H1 (cell line): ENCODE results near the gene PLEKHB1. TPM values are rescaled to one million over a fixed set of nuclear protein-coding genes. Genes with fewer than 3 reads are reported as not detected.

Experiments
- CTCF ChIA-PET: fragments of 300-600 bp; sonication (Branson Sonifier 250); formaldehyde crosslinking; loops from one replicate; lab custom pipeline; 2021; ENCODE audit not compliant: partially characterized antibody; lab: Charles Lee
- POLR2A ChIA-PET: fragments of 300-600 bp; sonication (Branson Sonifier 250); formaldehyde crosslinking; loops from one replicate; lab custom pipeline; 2021; ENCODE audit warnings: inconsistent platforms; ENCODE audit not compliant: partially characterized antibody; lab: Charles Lee
- DNase-seq, 2 experiments: peaks; one replicate each; pipeline versions ENCODE4 v3.0.0 to v3.0.0-alpha.2; 2010 to 2022; ENCODE audit warnings: low spot score in 2 of 2, low read depth in 1 of 2, mixed read lengths in 1 of 2
- FAIRE-seq: peaks from 2 replicates; lab custom pipeline; 2011; peaks lifted over from hg19 to GRCh38; lab: Jason Lieb, UNC
- H2AFZ ChIP-seq: 2 replicates; pipeline ENCODE4 v1.8.1; 2012; ENCODE audit warnings: low read length, inconsistent platforms
- H2AK5ac ChIP-seq: 2 replicates; pipeline ENCODE4 v1.6.1; 2013; ENCODE audit warnings: low read depth, low read length
- H2BK120ac ChIP-seq: replicated peaks from 2 replicates; pipeline ENCODE3; 2013; ENCODE audit warnings: low read depth, low read length, inconsistent platforms
- H2BK12ac ChIP-seq: 2 replicates; pipeline ENCODE4 v1.6.1; 2013; ENCODE audit warnings: low read depth, low read length
- H2BK15ac ChIP-seq: 2 replicates; pipeline ENCODE4 v1.6.1; 2013; ENCODE audit warnings: low read length
- H2BK20ac ChIP-seq: 2 replicates; pipeline ENCODE4 v1.6.1; 2013; ENCODE audit warnings: low read length
- H2BK5ac ChIP-seq: 2 replicates; pipeline ENCODE4 v1.6.1; 2013; ENCODE audit warnings: low read depth, low read length
- H3K14ac ChIP-seq: 2 replicates; pipeline ENCODE4 v1.6.1; 2013; ENCODE audit warnings: inconsistent platforms; ENCODE audit not compliant: insufficient read length
- H3K18ac ChIP-seq: 2 replicates; pipeline ENCODE4 v1.6.1; 2013; ENCODE audit warnings: low read length; ENCODE audit errors: extremely low read depth
- H3K23ac ChIP-seq: 2 replicates; pipeline ENCODE4 v1.6.1; 2013; ENCODE audit warnings: inconsistent platforms; ENCODE audit not compliant: insufficient read length
- H3K23me2 ChIP-seq: 2 replicates; pipeline ENCODE4 v1.6.1; 2013; ENCODE audit warnings: low read depth, low read length
- H3K27ac ChIP-seq: 2 replicates; pipeline ENCODE4 v1.6.1; 2011; ENCODE audit warnings: low read depth, low read length, inconsistent platforms
- H3K27me3 ChIP-seq, 4 experiments: replicated peaks in 1 of 4; 1 replicate in 1 of 4; 2 replicates in 3 of 4; pipeline versions ENCODE4 v1.6.1 to v1.8.1; 2011 to 2013; ENCODE audit warnings: low read length in 3 of 4, mild to moderate bottlenecking in 3 of 4, inconsistent platforms in 2 of 4, mixed read lengths in 2 of 4, moderate library complexity in 1 of 4; ENCODE audit not compliant: control insufficient read depth in 3 of 4, insufficient read depth in 3 of 4; ENCODE audit errors: extremely low read depth in 1 of 4
- H3K36me3 ChIP-seq, 4 experiments: 2 replicates each; pipeline versions ENCODE4 v1.6.1 to v1.8.1; 2011 to 2013; ENCODE audit warnings: mild to moderate bottlenecking in 4 of 4, low read length in 3 of 4, moderate library complexity in 2 of 4, control low read depth in 1 of 4, inconsistent platforms in 1 of 4; ENCODE audit not compliant: insufficient read depth in 4 of 4, control insufficient read depth in 2 of 4
- H3K4ac ChIP-seq: replicated peaks from 2 replicates; pipeline ENCODE3; 2013; ENCODE audit warnings: low read length, low read depth, mixed read lengths, inconsistent platforms; ENCODE audit not compliant: insufficient read length
- H3K4me1 ChIP-seq, 4 experiments: replicated peaks in 1 of 4; 1 replicate in 1 of 4; 2 replicates in 3 of 4; pipeline versions ENCODE4 v1.6.1 to v1.8.1; 2011 to 2013; ENCODE audit warnings: low read length in 3 of 4, inconsistent platforms in 2 of 4, mixed read lengths in 1 of 4; ENCODE audit not compliant: insufficient read depth in 4 of 4, control insufficient read depth in 3 of 4
- H3K4me2 ChIP-seq, 2 experiments: 2 replicates each; pipeline versions ENCODE4 v1.6.1 to v1.8.1; 2011 to 2013; ENCODE audit warnings: low read depth in 2 of 2, low read length in 2 of 2, control low read depth in 1 of 2, inconsistent platforms in 1 of 2, mild to moderate bottlenecking in 1 of 2; ENCODE audit not compliant: insufficient read depth in 1 of 2
- H3K4me3 ChIP-seq, 4 experiments: fragments of 200-600, 300-600 bp in 1 of 4; sonication (generic), shearing (Covaris generic), sonication (Bioruptor Twin) in 1 of 4; 2 replicates each; pipeline versions ENCODE4 v1.5.1 to v1.8.1; 2011 to 2016; ENCODE audit warnings: low read length in 4 of 4, low read depth in 3 of 4, control low read depth in 2 of 4, inconsistent platforms in 2 of 4, mild to moderate bottlenecking in 2 of 4, mixed read lengths in 1 of 4, moderate library complexity in 1 of 4; ENCODE audit not compliant: insufficient read depth in 2 of 4; ENCODE audit errors: extremely low read depth in 1 of 4
- H3K56ac ChIP-seq: replicated peaks from 2 replicates; pipeline ENCODE3; 2013; ENCODE audit warnings: low read depth, mild to moderate bottlenecking, mixed read lengths, low read length, inconsistent platforms; ENCODE audit not compliant: insufficient read length
- H3K79me1 ChIP-seq: 2 replicates; pipeline ENCODE4 v1.6.1; 2013; ENCODE audit warnings: low read depth, low read length, control low read depth
- H3K79me2 ChIP-seq, 2 experiments: 2 replicates each; pipeline versions ENCODE4 v1.6.1 to v1.8.1; 2012 to 2013; ENCODE audit warnings: low read length in 2 of 2, mild to moderate bottlenecking in 2 of 2, inconsistent platforms in 1 of 2; ENCODE audit not compliant: insufficient read depth in 2 of 2, control insufficient read depth in 1 of 2
- H3K9ac ChIP-seq, 4 experiments: replicated peaks in 1 of 4; 1 replicate in 1 of 4; 2 replicates in 3 of 4; pipeline versions ENCODE4 v1.6.1 to v1.8.1; 2011 to 2013; ENCODE audit warnings: low read depth in 3 of 4, low read length in 3 of 4, control low read depth in 2 of 4, mild to moderate bottlenecking in 2 of 4, moderate library complexity in 2 of 4, inconsistent platforms in 1 of 4; ENCODE audit errors: extremely low read depth in 1 of 4
- H3K9me3 ChIP-seq, 2 experiments: 2 replicates each; pipeline versions ENCODE4 v1.6.1 to v1.8.1; 2012 to 2013; ENCODE audit warnings: mild to moderate bottlenecking in 2 of 2, moderate library complexity in 2 of 2, control low read depth in 1 of 2, inconsistent platforms in 1 of 2, low read depth in 1 of 2, low read length in 1 of 2, mixed read lengths in 1 of 2; ENCODE audit not compliant: insufficient read depth in 2 of 2
- H4K20me1 ChIP-seq, 2 experiments: replicated peaks in 1 of 2; 2 replicates each; pipeline versions ENCODE3 to v1.8.1; 2011 to 2013; ENCODE audit warnings: inconsistent platforms in 2 of 2, low read length in 2 of 2, mild to moderate bottlenecking in 1 of 2; ENCODE audit not compliant: insufficient read depth in 2 of 2, control insufficient read depth in 1 of 2
- H4K5ac ChIP-seq: 2 replicates; pipeline ENCODE4 v1.6.1; 2013; ENCODE audit warnings: low read length, low read depth, mixed read lengths, inconsistent platforms; ENCODE audit not compliant: insufficient read length
- H4K8ac ChIP-seq: 2 replicates; pipeline ENCODE4 v1.8.0; 2013; ENCODE audit warnings: mild to moderate bottlenecking, moderate library complexity, low read length, inconsistent platforms; ENCODE audit not compliant: insufficient read depth; ENCODE audit errors: extremely low read depth
- H4K91ac ChIP-seq: replicated peaks from 2 replicates; pipeline ENCODE3; 2013; ENCODE audit warnings: low read length, mixed read lengths, inconsistent platforms; ENCODE audit not compliant: insufficient read length
- EP300 ChIP-seq, 2 experiments: IDR thresholded peaks; 1 replicate in 1 of 2; 2 replicates in 1 of 2; pipeline ENCODE4 v1.6.1; 2011 to 2012; ENCODE audit warnings: low read depth in 2 of 2, low read length in 2 of 2, mild to moderate bottlenecking in 2 of 2, borderline replicate concordance in 1 of 2, inconsistent platforms in 1 of 2, moderate library complexity in 1 of 2
- KDM4A ChIP-seq: IDR thresholded peaks from one replicate; pipeline ENCODE4 v1.7.1; 2012; ENCODE audit warnings: low read depth, mild to moderate bottlenecking, moderate library complexity, low read length, inconsistent platforms; ENCODE audit not compliant: severe bottlenecking
- POU5F1 ChIP-seq: IDR thresholded peaks from 2 replicates; pipeline ENCODE4 v1.6.1; 2011; ENCODE audit warnings: low read depth, mild to moderate bottlenecking, low read length, moderate library complexity
- WGBS, 2 experiments: shearing (Covaris generic) in 1 of 2; methylation state at CpG; one replicate each; pipeline versions ENCODE4 v1.1.6 to v1.1.7; 2013 to 2015; ENCODE audit warnings: low lambda C conversion rate in 2 of 2, mixed read lengths in 2 of 2, inconsistent platforms in 1 of 2, low coverage in 1 of 2, missing lambda C conversion rate in 1 of 2; ENCODE audit not compliant: insufficient replicate concordance in 2 of 2, insufficient coverage in 1 of 2, insufficient read length in 1 of 2; ENCODE audit errors: extremely low coverage in 1 of 2, missing lambda C conversion rate in 1 of 2; 5-methylcytosine and 5-hydroxymethylcytosine counted together
- polyA plus RNA-seq, 7 experiments: library from polyadenylated mRNA; depleted of rRNA in 3 of 7; stranded (reverse) in 5 of 7; unstranded in 2 of 7; fragments of >200 nt in 5 of 7; fragments of 200-250 nt in 2 of 7; gene quantifications; 1 replicate in 5 of 7; 2 replicates in 1 of 7; 4 replicates in 1 of 7; pipeline versions ENCODE4 v1.2.1 to v1.2.3, GENCODE V29; 2011 to 2013; ENCODE audit warnings: missing spikeins in 2 of 7, mixed read lengths in 2 of 7
- total RNA-seq: library from RNA; stranded (reverse); fragmentation: NEBNext Ultra II Directional; extraction: Animal tissue kit (Norgen Biotek cat#: 25700); gene quantifications from 2 replicates; pipeline ENCODE4 v1.2.1, GENCODE V29; 2021

PLEKHB1 gene
- total and polyA plus RNA-seq, 2 of the 8 experiments (the other 6 are each of a cell fraction or from before 2014, with no cell fraction given): 14.8 to 24.5 TPM

DNA sequence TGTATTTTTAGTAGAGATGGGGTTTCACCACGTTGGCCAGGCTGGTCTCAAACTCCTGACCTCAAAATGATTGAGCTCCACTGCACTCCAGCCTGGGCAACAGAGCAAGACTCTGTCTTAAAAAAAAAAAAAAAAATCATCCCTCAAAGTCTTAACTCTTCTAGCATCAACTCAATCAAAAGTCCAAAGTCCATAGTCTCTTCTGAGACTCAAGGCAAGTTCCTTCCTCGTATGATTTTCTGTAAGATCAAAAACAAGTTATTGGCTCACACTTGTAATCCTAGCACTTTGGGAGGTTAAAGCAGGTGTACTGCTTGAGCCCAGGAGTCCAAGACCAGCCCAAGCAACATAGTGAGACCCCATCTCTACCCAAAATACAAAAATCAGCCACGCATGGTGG, 24.4 kb downstream of the PLEKHB1 start:
- no peaks in the 10 kb centered on the region for H3K79me2 ChIP-seq
- H3K36me3 ChIP-seq: no peaks in the 10 kb centered on the region
- no peak overlapping the region for H4K8ac ChIP-seq
- H3K18ac ChIP-seq: no peak overlapping the region
- no peak overlapping the region for H4K91ac ChIP-seq
- H2AFZ ChIP-seq: no peak overlapping the region
- H2BK120ac ChIP-seq: no peak overlapping the region
- H3K9ac ChIP-seq: no peak overlapping the region
- no peak overlapping the region for H4K5ac ChIP-seq
- DNase-seq: no peak
- ChIA-PET CTCF (interaction anchor here (0.6 to 3.0 kb wide), 5 partner anchors 9 to 261 kb away, joined by 3 to 31 read pairs (median 8); no protein-coding TSS in a partner anchor), POLR2A (interaction anchor here (0.7 to 1.9 kb wide), 3 partner anchors 8 to 256 kb away, joined by 3 to 5 read pairs (median 3); partner anchors contain the start of gene RAB6A)
- no peak overlapping the region for H3K56ac ChIP-seq
- H2BK12ac ChIP-seq: no peak overlapping the region
- H2BK15ac ChIP-seq: no peak overlapping the region
- H3K23ac ChIP-seq: no peak overlapping the region
- no peaks in the 10 kb centered on the region for H3K79me1 ChIP-seq
- no peak overlapping the region for H3K4me3 ChIP-seq
- 83% methylated on average over 3 of the region's 3 CpGs; no CpG with 5 or more reads in 1 of the 2 experiments for WGBS, 2 experiments
- H3K4me2 ChIP-seq: no peak overlapping the region
- H3K9me3 ChIP-seq: no peaks in the 10 kb centered on the region
- H2AK5ac ChIP-seq: no peak overlapping the region
- no peak overlapping the region for H3K27ac ChIP-seq
- no peaks in the 10 kb centered on the region for H3K23me2 ChIP-seq
- H4K20me1 ChIP-seq: no peaks in the 10 kb centered on the region
- no peaks in the 10 kb centered on the region for H3K4me1 ChIP-seq
- no peak overlapping the region for H3K14ac ChIP-seq
- H2BK20ac ChIP-seq: no peak overlapping the region
- no peaks in the 10 kb centered on the region for H3K27me3 ChIP-seq
- no peak overlapping the region for H3K4ac ChIP-seq
- FAIRE-seq: no peak
- no peak overlapping the region for H2BK5ac ChIP-seq
- TF ChIP-seq EP300 (IDR thresholded peaks at IDR 0.05; ENCODE audit: borderline replicate concordance in 1 of 2, low read depth in 2 of 2, low read length in 2 of 2) (no peak), KDM4A (no peak), POU5F1 (no peak)
